Measurements from ENCODE around the gene ATP2C2.

DNA sequence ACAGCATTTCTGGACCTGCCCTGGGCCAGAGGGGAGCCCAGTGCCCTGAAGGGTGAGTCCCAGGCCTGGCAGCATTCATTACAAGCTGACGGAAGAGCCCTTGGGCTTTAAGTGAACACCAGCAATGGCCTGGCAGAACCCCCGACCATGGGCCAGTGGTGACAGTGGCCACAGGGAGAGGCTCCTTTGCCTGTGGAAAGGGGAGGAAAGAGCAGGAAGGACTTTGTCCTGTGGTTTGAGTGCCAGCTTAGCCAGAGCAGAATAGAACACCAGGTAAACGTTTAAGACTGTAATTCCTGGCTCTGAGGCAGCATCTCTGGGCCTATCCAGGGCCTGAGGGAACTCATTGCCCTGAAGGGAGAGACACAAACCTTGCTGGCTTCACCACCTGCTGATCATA lies 34.3 kb upstream of the ATP2C2 start:
- TF ChIP-seq CTCF (IDR thresholded peaks at IDR 0.05) (no peak), EZH2 (IDR thresholded peaks at IDR 0.05) (no peak), EZH2phosphoT487 (IDR thresholded peaks at IDR 0.05) (no peak)

All from neural progenitor cell (in vitro differentiated cells).